ENCODE results near the gene MRI1. TPM values are rescaled to one million over a fixed set of nuclear protein-coding genes. Genes with fewer than 3 reads are reported as not detected.

MRI1 gene
- total and polyA plus RNA-seq, 2 of the 4 experiments (the other 2 are of a cell fraction) = 26.7 to 37.6 TPM

DNA sequence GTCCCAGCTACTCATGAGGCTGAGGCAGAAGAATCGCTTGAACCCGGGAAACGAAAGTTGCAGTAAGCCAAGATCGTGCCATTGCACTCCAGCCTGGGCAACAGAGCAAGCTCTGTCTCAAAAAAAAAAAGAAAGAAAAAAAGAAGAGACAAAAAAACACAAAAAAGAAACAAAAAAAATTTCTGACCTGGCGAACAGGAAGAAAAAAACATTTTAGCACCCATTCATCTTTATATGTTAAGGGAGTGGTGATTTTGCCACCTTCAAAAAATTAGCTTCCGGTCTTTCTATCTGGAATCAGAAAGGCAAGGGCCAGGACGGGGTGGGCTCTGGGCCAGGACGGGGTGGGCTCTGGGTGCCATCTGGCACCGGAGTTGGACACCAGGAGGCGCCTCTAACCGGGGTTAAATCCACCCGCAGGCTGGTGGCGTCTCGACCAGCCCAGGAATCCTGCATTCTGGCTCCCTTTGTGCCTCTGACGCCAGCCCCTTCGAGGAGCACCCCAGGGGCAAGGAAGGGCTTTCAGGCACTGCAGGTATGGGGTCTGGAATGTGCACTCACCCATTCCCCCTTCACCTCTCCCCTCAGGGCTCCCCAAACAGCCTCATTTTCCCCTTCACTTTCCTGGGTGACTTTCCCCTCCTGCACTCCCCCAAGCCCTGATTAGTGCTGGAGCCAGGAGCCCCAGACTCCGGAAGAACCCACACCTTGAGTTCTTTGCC is 20.6 kb downstream of the MRI1 start:
- peak overlapping the region; percentile 67 for H3K14ac ChIP-seq (replicated peaks; ENCODE audit: low read depth, low read length)
- TF ChIP-seq, protein P1, sequence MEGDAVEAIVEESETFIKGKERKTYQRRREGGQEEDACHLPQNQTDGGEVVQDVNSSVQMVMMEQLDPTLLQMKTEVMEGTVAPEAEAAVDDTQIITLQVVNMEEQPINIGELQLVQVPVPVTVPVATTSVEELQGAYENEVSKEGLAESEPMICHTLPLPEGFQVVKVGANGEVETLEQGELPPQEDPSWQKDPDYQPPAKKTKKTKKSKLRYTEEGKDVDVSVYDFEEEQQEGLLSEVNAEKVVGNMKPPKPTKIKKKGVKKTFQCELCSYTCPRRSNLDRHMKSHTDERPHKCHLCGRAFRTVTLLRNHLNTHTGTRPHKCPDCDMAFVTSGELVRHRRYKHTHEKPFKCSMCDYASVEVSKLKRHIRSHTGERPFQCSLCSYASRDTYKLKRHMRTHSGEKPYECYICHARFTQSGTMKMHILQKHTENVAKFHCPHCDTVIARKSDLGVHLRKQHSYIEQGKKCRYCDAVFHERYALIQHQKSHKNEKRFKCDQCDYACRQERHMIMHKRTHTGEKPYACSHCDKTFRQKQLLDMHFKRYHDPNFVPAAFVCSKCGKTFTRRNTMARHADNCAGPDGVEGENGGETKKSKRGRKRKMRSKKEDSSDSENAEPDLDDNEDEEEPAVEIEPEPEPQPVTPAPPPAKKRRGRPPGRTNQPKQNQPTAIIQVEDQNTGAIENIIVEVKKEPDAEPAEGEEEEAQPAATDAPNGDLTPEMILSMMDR (conservative IDR thresholded peaks at IDR 0.05; ENCODE audit: low read depth, low read length) = peak; percentile 70
- TF ChIP-seq FOS (IDR thresholded peaks at IDR 0.05; ENCODE audit: low read depth, low read length) = no peak
- no peak for TF ChIP-seq MAZ (IDR thresholded peaks at IDR 0.05; ENCODE audit: borderline replicate concordance, low read depth, low read length)
- TF ChIP-seq RAD21 (IDR thresholded peaks at IDR 0.05; ENCODE audit: low read length) = peak; percentile 77
- no peak for TF ChIP-seq POLR2A (IDR thresholded peaks at IDR 0.05; ENCODE audit: low read depth, low read length)
- TF ChIP-seq SMC3 (IDR thresholded peaks at IDR 0.05; ENCODE audit: low read depth, low read length) = peak; percentile 77
- no peak for TF ChIP-seq BHLHE40 (IDR thresholded peaks at IDR 0.05; ENCODE audit: low read depth, low read length)
- no peak for TF ChIP-seq RCOR1 (IDR thresholded peaks at IDR 0.05; ENCODE audit: insufficient replicate concordance, low read length)
- no peak overlapping the region for H3K4me3 ChIP-seq (ENCODE audit: insufficient read depth, low read depth, low read length)
- H3K23ac ChIP-seq (ENCODE audit: low read depth, low read length) = no peak overlapping the region; the same call in 1 of the 2 replicates
- dilution Hi-C loops (cut with HindIII; ENCODE audit: low sequenced_read_pairs, unreplicated experiment) = no loop called here
- peak overlapping the region; percentile 3 to 85; a peak in 2 of 4 replicates for H4K8ac ChIP-seq (ENCODE audit: low read depth in 2 of 2, low read length in 2 of 2)
- peak overlapping the region; percentile 88 for H2AFZ ChIP-seq (replicated peaks; ENCODE audit: low read length, poor library complexity)
- BruUV-seq (replicated peaks) = no TSS peak
- H3K4me2 ChIP-seq (ENCODE audit: low read depth, low read length) = 0 out of 2 replicates have a peak overlapping the region, but pooled peaks have one; percentile 21
- peak overlapping the region; percentile 96 for H4K5ac ChIP-seq (ENCODE audit: low read depth, low read length)
- H3K4ac ChIP-seq (ENCODE audit: low read depth, low read length) = peak overlapping the region; percentile 85
- no peak overlapping the region for H3K56ac ChIP-seq (ENCODE audit: extremely low read depth, insufficient read depth, low read length)
- H2AK5ac ChIP-seq (ENCODE audit: low read depth, low read length) = peak overlapping the region; percentile 54
- peak overlapping the region; percentile 73; the same call in 1 of the 2 replicates for H2BK20ac ChIP-seq (ENCODE audit: low read depth, low read length)
- H3K27me3 ChIP-seq (ENCODE audit: control insufficient read depth, insufficient read depth, low read length) = no peaks in the 10 kb centered on the region
- no peaks in the 10 kb centered on the region for H3K9me1 ChIP-seq (ENCODE audit: insufficient read depth, low read length)
- ChIA-PET CTCF (interaction anchor here (0.6 to 2.9 kb wide), 7 partner anchors 12 to 296 kb away, joined by 3 to 10 read pairs (median 3); no protein-coding TSS in a partner anchor), POLR2A (ENCODE audit: unreplicated experiment) (interaction anchor here (0.6 kb wide), 1 partner anchor 47 kb away, joined by 3 read pairs; no protein-coding TSS in a partner anchor)
- intact Hi-C loops (cut with micrococcal nuclease) = loop anchor here (1.0 kb wide), 1 partner anchor 77 kb away; no protein-coding TSS in a partner anchor
- DNase-seq (peak; percentile 58), ATAC-seq (ENCODE audit: low read depth) (peak; percentile 48)
- peak overlapping the region; percentile 55 for H2BK5ac ChIP-seq (ENCODE audit: low read depth, low read length, poor library complexity, severe bottlenecking)
- H3K79me1 ChIP-seq (ENCODE audit: low read depth in 1 of 2, low read length in 2 of 2) = peaks cover 3 to 17% of the 10 kb centered on the region in 2 experiments; a peak in 2 of 4 replicates
- peak overlapping the region; percentile 22 for H3K9ac ChIP-seq (ENCODE audit: low read depth, low read length)
- H3K18ac ChIP-seq (ENCODE audit: low read depth, low read length) = peak overlapping the region; percentile 78
- peak overlapping the region; percentile 33 for H3K27ac ChIP-seq (ENCODE audit: insufficient read depth, low read length)
- H3K36me3 ChIP-seq (ENCODE audit: control insufficient read depth, insufficient read depth, low read length) = no peaks in the 10 kb centered on the region
- peak overlapping the region; percentile 91 for H2AK9ac ChIP-seq (replicated peaks; ENCODE audit: low read depth, low read length, poor library complexity)
- H3K4me1 ChIP-seq (ENCODE audit: control insufficient read depth, insufficient read depth, low read length) = peaks cover 10% of the 10 kb centered on the region
- peak overlapping the region; percentile 84 for H2BK120ac ChIP-seq (ENCODE audit: low read depth, low read length)
- 20% methylated on average over 9 of the region's 17 CpGs; no CpG with 5 or more reads in 1 of the 2 experiments for WGBS, 2 experiments (ENCODE audit: extremely low coverage in 2 of 2, insufficient read length in 1 of 2)
- H4K20me1 ChIP-seq (ENCODE audit: insufficient read depth, low read length) = no peaks in the 10 kb centered on the region
- in situ Hi-C loops (cut with MboI; ENCODE audit: low sequenced_read_pairs) = loop anchor here (5.0 kb wide), 1 partner anchor 77 kb away; no protein-coding TSS in a partner anchor
- H2BK15ac ChIP-seq (ENCODE audit: low read depth, low read length) = peak overlapping the region; percentile 17; the same call in 1 of the 3 replicates
- no peaks in the 10 kb centered on the region for H3K9me3 ChIP-seq (ENCODE audit: control insufficient read depth, insufficient read depth, low read length)
- peak overlapping the region; percentile 76 for H4K91ac ChIP-seq (ENCODE audit: insufficient read depth, low read depth, low read length)

Measured in IMR-90 (cell line).